HG02943 (cell line): ENCODE measurements around the gene SAMD10.
A peak's percentile ranks its signal among the peaks of the same experiment; 100 is the strongest.

Experiments used
- ATAC-seq: cut with Tn5 transposase; IDR thresholded peaks from one replicate; pipeline ENCODE4 v1.9.1; 2021; ENCODE audit warnings: mild to moderate bottlenecking, low read depth, moderate library complexity; ENCODE audit not compliant: unreplicated experiment

The SAMD10 gene

GRCh38 chr20:63958471-63958870 is 21.0 kb downstream of the SAMD10 start:
- ATAC-seq, result no peak

GRCh38 chr20:63957690-63958441 is 21.6 kb downstream of the SAMD10 start:
- ATAC-seq, result no peak

DNA sequence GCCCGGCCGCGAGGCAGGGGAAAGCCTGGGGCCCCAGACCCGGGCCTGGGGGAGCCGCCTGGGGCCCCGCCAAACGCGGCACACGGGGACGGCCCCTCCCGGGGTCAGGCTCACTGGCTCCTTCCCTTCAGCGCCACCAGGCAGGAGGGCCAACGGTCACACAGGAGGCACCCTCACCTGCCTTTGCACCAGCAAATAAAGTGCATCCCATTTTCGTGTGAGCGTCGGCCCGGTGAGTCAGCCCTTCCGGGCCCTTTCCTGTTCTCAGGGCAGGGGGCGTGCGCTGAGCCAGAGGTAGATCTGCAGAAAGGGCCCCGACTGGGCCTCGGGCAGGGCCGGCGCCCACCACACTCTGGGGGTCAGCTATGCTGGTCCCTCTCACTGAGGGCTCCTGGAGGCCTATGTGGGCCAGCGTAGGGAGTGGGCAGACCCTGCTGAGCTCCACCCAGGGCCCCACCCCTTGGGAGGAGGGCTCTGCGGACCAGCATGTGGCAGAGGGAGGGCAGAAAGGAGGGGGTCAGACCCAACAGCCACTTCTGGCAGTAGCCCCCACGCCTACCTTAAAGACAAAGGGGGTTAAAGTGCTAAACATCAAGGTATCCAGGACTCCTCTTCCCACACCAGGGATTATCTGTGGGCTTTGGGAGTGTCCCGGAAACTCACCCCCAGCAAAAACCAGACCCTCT is 22.3 kb downstream of the SAMD10 start:
- ATAC-seq, result no peak

DNA sequence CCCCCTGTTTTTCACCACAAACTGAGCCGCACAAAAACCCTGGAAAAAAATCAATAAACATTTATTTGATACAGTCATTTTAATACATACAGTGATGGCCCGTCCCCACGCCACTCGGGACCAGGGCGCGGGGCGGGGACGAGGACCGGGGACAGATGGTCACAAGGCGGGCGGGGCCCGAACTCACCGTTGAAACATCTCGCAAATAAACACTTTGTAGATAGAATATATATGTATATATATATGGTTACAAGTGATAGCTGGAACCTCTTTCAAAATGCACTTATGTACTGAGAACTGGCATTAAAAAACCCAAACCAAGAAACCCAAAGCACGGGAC is 22.8 kb downstream of the SAMD10 start:
- no peak for ATAC-seq

- peak; percentile 64 for ATAC-seq
These were observed 23.4 kb downstream of the SAMD10 start, which contains the start of gene UCKL1 for GRCh38 chr20:63955827-63956663. UCKL1 (minus strand) TSS chr20:63956416; CDS start chr20:63956372, 44 bp downstream.

- ATAC-seq, result no peak
These were observed 24.1 kb downstream of the SAMD10 start for GRCh38 chr20:63955281-63955826.

GRCh38 chr20:63953764-63954429 is 25.5 kb downstream of the SAMD10 start:
- ATAC-seq, result no peak

- no peak for ATAC-seq
These were observed 26.7 kb downstream of the SAMD10 start for GRCh38 chr20:63952769-63953168.

- ATAC-seq, result no peak
These were observed 27.3 kb downstream of the SAMD10 start for GRCh38 chr20:63952210-63952535.

- ATAC-seq, result no peak
These were observed 27.8 kb downstream of the SAMD10 start for GRCh38 chr20:63951398-63952209.

GRCh38 chr20:63950701-63951397 is 28.6 kb downstream of the SAMD10 start:
- ATAC-seq, result no peak

GRCh38 chr20:63947638-63948456 is 31.6 kb downstream of the SAMD10 start:
- ATAC-seq, result no peak

DNA sequence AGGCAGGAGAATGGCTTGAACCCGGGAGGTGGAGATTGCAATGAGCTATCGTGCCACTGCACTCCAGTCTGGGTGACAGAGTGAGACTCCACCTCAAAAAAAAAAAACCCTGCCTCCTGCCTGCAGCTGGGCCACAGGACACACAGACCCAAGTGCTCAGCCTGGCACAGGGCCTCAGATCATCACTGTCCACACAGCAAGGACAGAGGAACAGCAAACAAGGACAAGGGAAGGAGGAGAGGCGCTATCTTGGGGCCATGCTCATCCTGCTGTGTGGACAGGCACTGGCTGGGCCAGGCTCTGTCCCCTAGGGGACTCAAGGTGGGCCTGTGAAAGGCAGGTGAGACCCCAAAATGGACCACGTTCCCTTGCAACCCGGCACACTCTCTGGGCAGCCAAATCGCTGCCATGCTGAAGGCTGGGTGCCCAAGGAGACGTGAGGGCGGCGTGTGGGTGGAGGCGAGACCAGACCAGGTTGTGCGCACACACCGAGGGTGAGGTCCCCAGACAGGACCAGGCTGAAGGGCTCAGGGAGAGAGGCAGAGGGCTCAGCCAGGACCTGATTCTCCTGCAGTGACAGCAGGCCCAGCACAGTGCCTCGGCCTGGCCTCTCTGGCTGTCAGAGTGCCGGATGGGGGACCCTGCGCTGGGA is 32.3 kb downstream of the SAMD10 start:
- no peak for ATAC-seq

- no peak for ATAC-seq
These were observed 33.2 kb downstream of the SAMD10 start for GRCh38 chr20:63945921-63946920.

- ATAC-seq, result no peak
These were observed 34.3 kb downstream of the SAMD10 start for GRCh38 chr20:63945031-63945658.
